Measurements from ENCODE around the gene UTP25.

GRCh38 chr1:209845408-209845725 is 17.6 kb downstream of the UTP25 start:
- TF ChIP-seq, protein P1, sequence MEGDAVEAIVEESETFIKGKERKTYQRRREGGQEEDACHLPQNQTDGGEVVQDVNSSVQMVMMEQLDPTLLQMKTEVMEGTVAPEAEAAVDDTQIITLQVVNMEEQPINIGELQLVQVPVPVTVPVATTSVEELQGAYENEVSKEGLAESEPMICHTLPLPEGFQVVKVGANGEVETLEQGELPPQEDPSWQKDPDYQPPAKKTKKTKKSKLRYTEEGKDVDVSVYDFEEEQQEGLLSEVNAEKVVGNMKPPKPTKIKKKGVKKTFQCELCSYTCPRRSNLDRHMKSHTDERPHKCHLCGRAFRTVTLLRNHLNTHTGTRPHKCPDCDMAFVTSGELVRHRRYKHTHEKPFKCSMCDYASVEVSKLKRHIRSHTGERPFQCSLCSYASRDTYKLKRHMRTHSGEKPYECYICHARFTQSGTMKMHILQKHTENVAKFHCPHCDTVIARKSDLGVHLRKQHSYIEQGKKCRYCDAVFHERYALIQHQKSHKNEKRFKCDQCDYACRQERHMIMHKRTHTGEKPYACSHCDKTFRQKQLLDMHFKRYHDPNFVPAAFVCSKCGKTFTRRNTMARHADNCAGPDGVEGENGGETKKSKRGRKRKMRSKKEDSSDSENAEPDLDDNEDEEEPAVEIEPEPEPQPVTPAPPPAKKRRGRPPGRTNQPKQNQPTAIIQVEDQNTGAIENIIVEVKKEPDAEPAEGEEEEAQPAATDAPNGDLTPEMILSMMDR (IDR thresholded peaks at IDR 0.05): no peak
- no peak for TF ChIP-seq POLR2A (IDR thresholded peaks at IDR 0.05)

Data from testis (tissue), 2 donors.